GM12873 (cell line): ENCODE results near the gene CTNNA2.

Source experiments
- TF ChIP-seq, protein P1 (sequence below): IDR thresholded peaks from 2 replicates; pipeline ENCODE4 v1.5.1; 2012; ENCODE audit warnings: low read depth, mild to moderate bottlenecking, moderate library complexity, low read length, control low read depth; ENCODE audit not compliant: insufficient read depth; ENCODE audit errors: missing control alignments

CTNNA2 gene

GRCh38 chr2:80149991-80150390 is 637.1 kb downstream of the CTNNA2 start:
- TF ChIP-seq, protein P1, sequence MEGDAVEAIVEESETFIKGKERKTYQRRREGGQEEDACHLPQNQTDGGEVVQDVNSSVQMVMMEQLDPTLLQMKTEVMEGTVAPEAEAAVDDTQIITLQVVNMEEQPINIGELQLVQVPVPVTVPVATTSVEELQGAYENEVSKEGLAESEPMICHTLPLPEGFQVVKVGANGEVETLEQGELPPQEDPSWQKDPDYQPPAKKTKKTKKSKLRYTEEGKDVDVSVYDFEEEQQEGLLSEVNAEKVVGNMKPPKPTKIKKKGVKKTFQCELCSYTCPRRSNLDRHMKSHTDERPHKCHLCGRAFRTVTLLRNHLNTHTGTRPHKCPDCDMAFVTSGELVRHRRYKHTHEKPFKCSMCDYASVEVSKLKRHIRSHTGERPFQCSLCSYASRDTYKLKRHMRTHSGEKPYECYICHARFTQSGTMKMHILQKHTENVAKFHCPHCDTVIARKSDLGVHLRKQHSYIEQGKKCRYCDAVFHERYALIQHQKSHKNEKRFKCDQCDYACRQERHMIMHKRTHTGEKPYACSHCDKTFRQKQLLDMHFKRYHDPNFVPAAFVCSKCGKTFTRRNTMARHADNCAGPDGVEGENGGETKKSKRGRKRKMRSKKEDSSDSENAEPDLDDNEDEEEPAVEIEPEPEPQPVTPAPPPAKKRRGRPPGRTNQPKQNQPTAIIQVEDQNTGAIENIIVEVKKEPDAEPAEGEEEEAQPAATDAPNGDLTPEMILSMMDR: no peak

- TF ChIP-seq, protein P1: no peak
Measured at GRCh38 chr2:80151248-80151647, 638.4 kb downstream of the CTNNA2 start.

GRCh38 chr2:80151651-80152050 is 638.8 kb downstream of the CTNNA2 start:
- TF ChIP-seq, protein P1: no peak

DNA sequence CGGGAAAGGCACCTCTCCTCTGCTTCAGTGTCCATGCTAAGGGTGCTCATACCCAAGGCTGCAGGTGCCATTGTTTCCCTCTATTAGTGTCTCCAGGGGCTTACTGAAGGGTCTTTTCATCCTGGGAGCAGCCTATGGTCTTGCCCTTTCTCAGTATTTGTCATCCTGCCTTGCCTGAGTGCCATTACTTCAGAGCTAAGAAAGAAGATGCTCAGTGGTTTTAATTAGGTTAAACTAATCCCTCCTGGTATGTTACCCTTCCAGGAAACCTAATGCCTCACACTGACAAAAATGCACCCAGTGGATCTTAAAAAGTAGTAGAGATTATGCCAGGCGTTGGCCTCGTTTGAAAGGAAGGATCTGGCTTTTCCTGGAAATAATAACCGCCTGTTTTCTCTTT is 640.3 kb downstream of the CTNNA2 start:
- TF ChIP-seq, protein P1: no peak

- TF ChIP-seq, protein P1: no peak
Measured at GRCh38 chr2:80153768-80154167, 640.9 kb downstream of the CTNNA2 start.

GRCh38 chr2:80154231-80154915 is 641.5 kb downstream of the CTNNA2 start:
- TF ChIP-seq, protein P1: no peak

GRCh38 chr2:80164375-80164774 is 651.5 kb downstream of the CTNNA2 start:
- TF ChIP-seq, protein P1: no peak
